WTC11 (cell line): ENCODE results near the gene APBB3. TPM values are rescaled to one million over a fixed set of nuclear protein-coding genes. Genes with fewer than 3 reads are reported as not detected.
A peak's percentile ranks its signal among the peaks of the same experiment; 100 is the strongest.

Source experiments
- ATAC-seq: fragments of 200-7000 bp; cut with Tn5 transposase; 2 replicates; pipeline ENCODE4 v1.10.0; 2021; ENCODE audit warnings: mild to moderate bottlenecking, moderate library complexity
- CTCF ChIA-PET: fragments of 300-600 bp; sonication (Branson Sonifier 250); formaldehyde crosslinking; loops from one replicate; lab custom pipeline; 2021; ENCODE audit warnings: antibody characterized with exemption; lab: Charles Lee
- POLR2A ChIA-PET: fragments of 350-600 bp; sonication (Branson Sonifier 250); formaldehyde crosslinking; loops from one replicate; lab custom pipeline; 2021; ENCODE audit warnings: antibody characterized with exemption; lab: Charles Lee
- DNase-seq: peaks from one replicate; pipeline ENCODE4 v3.0.0; 2021; ENCODE audit warnings: low spot score
- H3K27ac Mint-ChIP-seq: 2 replicates; pipeline ENCODE4 v1.8.0; 2021; ENCODE audit warnings: mixed read lengths
- H3K27me3 Mint-ChIP-seq: 2 replicates; pipeline ENCODE4 v1.8.0; 2021; ENCODE audit warnings: low read depth, mild to moderate bottlenecking, moderate library complexity, mixed read lengths
- H3K36me3 Mint-ChIP-seq: 2 replicates; pipeline ENCODE4 v1.8.0; 2021; ENCODE audit warnings: mixed read lengths
- H3K4me1 Mint-ChIP-seq: 2 replicates; pipeline ENCODE4 v1.8.0; 2022; ENCODE audit warnings: mixed read lengths
- H3K4me3 Mint-ChIP-seq: 2 replicates; pipeline ENCODE4 v1.8.0; 2021; ENCODE audit warnings: mild to moderate bottlenecking, moderate library complexity, mixed read lengths
- H3K9me3 Mint-ChIP-seq: 2 replicates; pipeline ENCODE4 v1.8.0; 2021; ENCODE audit warnings: mixed read lengths
- ATF1 ChIP-seq: sonication (generic); formaldehyde crosslinking; IDR thresholded peaks from 2 replicates; pipeline ENCODE4 v1.8.1; 2023; ENCODE audit warnings: mild to moderate bottlenecking, moderate library complexity, missing genetic modification reagents
- CREB1 ChIP-seq: sonication (generic); formaldehyde crosslinking; IDR thresholded peaks from 2 replicates; pipeline ENCODE4 v1.8.0; 2023; ENCODE audit warnings: mild to moderate bottlenecking, missing genetic modification reagents
- ELF4 ChIP-seq: sonication (generic); formaldehyde crosslinking; IDR thresholded peaks from 2 replicates; pipeline ENCODE4 v1.8.1; 2022; ENCODE audit warnings: low read depth, mild to moderate bottlenecking, moderate library complexity, missing genetic modification reagents
- FOXK1 ChIP-seq: sonication (generic); formaldehyde crosslinking; IDR thresholded peaks from 2 replicates; pipeline ENCODE4 v1.8.0; 2022; ENCODE audit warnings: mild to moderate bottlenecking, moderate library complexity, missing genetic modification reagents
- GABPB1 ChIP-seq: sonication (generic); formaldehyde crosslinking; IDR thresholded peaks from 2 replicates; pipeline ENCODE4 v1.8.1; 2023; ENCODE audit warnings: mild to moderate bottlenecking, missing genetic modification reagents
- HMGA2 ChIP-seq: fragments of 250-450 bp; sonication (Bioruptor Pico); IDR thresholded peaks from 2 replicates; pipeline ENCODE4 v1.4.0; 2021; ENCODE audit warnings: mild to moderate bottlenecking, moderate library complexity
- IRF2 ChIP-seq: sonication (generic); formaldehyde crosslinking; IDR thresholded peaks from 2 replicates; pipeline ENCODE4 v1.8.0; 2022; ENCODE audit warnings: low read depth, missing genetic modification reagents, borderline replicate concordance
- NR2C2 ChIP-seq: sonication (generic); formaldehyde crosslinking; IDR thresholded peaks from 2 replicates; pipeline ENCODE4 v1.8.0; 2022; ENCODE audit warnings: mild to moderate bottlenecking, missing genetic modification reagents
- RELA ChIP-seq: sonication (generic); formaldehyde crosslinking; IDR thresholded peaks from 2 replicates; pipeline ENCODE4 v1.8.1; 2022; ENCODE audit warnings: missing genetic modification reagents, mild to moderate bottlenecking, borderline replicate concordance
- SMAD4 ChIP-seq: sonication (generic); formaldehyde crosslinking; IDR thresholded peaks from 2 replicates; pipeline ENCODE4 v1.8.0; 2022; ENCODE audit warnings: mild to moderate bottlenecking, missing genetic modification reagents
- USF2 ChIP-seq: sonication (generic); formaldehyde crosslinking; IDR thresholded peaks from 2 replicates; pipeline ENCODE4 v1.8.1; 2023; ENCODE audit warnings: mild to moderate bottlenecking, missing genetic modification reagents, moderate library complexity
- ZNF317 ChIP-seq: sonication (generic); formaldehyde crosslinking; IDR thresholded peaks from 2 replicates; pipeline ENCODE4 v1.8.1; 2023; ENCODE audit warnings: low read depth, mild to moderate bottlenecking, moderate library complexity, missing genetic modification reagents, borderline replicate concordance
- ZNF512 ChIP-seq: sonication (generic); formaldehyde crosslinking; IDR thresholded peaks from 2 replicates; pipeline ENCODE4 v1.8.1; 2022; ENCODE audit warnings: missing genetic modification reagents, borderline replicate concordance
- total RNA-seq: library from RNA; stranded (reverse); gene quantifications from 3 replicates; pipeline ENCODE4 v1.2.3, GENCODE V29; 2021
- TF ChIP-seq, protein P1 (sequence below): sonication (generic); formaldehyde crosslinking; conservative IDR thresholded peaks from 2 replicates; pipeline ENCODE4 v1.8.1; 2023; ENCODE audit warnings: mild to moderate bottlenecking, low read depth, missing genetic modification reagents, moderate library complexity
- TF ChIP-seq, protein P2 (sequence below): sonication (generic); formaldehyde crosslinking; IDR thresholded peaks from 2 replicates; pipeline ENCODE4 v1.8.1; 2023; ENCODE audit warnings: mild to moderate bottlenecking, moderate library complexity, missing genetic modification reagents

Gene APBB3
- total RNA-seq, 1 experiment from 2014 or later, result 25.9 TPM

DNA sequence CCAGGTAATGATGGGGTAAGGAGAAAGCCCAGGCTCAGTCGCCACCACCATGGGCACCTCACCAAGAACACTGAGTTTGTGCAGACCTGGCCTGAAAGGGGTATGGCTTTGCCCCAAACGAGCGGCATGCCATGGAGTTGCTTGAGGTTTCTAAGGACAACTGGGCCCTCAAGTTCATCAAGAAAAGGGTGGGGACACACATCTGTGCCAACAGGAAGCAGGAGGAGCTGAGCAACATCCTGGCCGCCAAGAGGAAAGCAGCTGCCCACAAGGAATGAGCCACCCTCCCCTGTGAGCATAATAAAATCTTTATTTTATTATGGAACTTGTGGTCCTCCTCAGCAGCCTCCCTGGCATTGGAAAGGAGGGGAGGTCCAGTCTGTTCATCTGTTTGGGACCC is 44.7 kb upstream of the APBB3 start (continued):
- TF ChIP-seq, protein P1, sequence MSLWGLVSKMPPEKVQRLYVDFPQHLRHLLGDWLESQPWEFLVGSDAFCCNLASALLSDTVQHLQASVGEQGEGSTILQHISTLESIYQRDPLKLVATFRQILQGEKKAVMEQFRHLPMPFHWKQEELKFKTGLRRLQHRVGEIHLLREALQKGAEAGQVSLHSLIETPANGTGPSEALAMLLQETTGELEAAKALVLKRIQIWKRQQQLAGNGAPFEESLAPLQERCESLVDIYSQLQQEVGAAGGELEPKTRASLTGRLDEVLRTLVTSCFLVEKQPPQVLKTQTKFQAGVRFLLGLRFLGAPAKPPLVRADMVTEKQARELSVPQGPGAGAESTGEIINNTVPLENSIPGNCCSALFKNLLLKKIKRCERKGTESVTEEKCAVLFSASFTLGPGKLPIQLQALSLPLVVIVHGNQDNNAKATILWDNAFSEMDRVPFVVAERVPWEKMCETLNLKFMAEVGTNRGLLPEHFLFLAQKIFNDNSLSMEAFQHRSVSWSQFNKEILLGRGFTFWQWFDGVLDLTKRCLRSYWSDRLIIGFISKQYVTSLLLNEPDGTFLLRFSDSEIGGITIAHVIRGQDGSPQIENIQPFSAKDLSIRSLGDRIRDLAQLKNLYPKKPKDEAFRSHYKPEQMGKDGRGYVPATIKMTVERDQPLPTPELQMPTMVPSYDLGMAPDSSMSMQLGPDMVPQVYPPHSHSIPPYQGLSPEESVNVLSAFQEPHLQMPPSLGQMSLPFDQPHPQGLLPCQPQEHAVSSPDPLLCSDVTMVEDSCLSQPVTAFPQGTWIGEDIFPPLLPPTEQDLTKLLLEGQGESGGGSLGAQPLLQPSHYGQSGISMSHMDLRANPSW (CRISPR knock-in tag), result no peak
- TF ChIP-seq ZNF317 (CRISPR knock-in tag), result no peak
- TF ChIP-seq RELA (CRISPR knock-in tag), result no peak
- TF ChIP-seq, protein P2, sequence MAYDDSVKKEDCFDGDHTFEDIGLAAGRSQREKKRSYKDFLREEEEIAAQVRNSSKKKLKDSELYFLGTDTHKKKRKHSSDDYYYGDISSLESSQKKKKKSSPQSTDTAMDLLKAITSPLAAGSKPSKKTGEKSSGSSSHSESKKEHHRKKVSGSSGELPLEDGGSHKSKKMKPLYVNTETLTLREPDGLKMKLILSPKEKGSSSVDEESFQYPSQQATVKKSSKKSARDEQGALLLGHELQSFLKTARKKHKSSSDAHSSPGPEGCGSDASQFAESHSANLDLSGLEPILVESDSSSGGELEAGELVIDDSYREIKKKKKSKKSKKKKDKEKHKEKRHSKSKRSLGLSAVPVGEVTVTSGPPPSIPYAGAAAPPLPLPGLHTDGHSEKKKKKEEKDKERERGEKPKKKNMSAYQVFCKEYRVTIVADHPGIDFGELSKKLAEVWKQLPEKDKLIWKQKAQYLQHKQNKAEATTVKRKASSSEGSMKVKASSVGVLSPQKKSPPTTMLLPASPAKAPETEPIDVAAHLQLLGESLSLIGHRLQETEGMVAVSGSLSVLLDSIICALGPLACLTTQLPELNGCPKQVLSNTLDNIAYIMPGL, result no peak
- TF ChIP-seq NR2C2 (CRISPR knock-in tag), result no peak
- no peak for TF ChIP-seq IRF2 (CRISPR knock-in tag)
- TF ChIP-seq SMAD4 (CRISPR knock-in tag), result no peak

DNA sequence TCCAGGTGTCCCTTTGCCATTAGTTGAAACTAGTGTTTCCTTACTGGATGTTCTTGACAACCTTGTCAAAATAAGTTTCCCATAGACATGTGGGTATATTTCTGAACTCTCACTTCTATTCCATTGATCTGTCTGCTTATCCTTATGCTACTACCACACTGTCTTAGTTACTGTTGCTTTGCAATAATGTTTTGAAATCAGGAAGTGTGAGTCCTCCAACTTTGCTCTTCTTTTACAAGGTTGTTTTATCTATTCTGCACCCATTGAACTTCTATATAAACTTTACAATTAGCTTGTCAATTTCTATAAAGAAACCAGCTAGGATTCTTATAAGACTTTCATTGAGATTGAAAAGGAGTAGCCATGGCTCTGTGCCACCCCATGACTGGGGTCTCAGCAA is 44.3 kb upstream of the APBB3 start:
- H3K27me3 Mint-ChIP-seq, result peaks cover 29% of the 10 kb centered on the region
- POLR2A ChIA-PET, result no interaction called here
- no peak overlapping the region for H3K27ac Mint-ChIP-seq
- H3K4me3 Mint-ChIP-seq, result no peak overlapping the region
- H3K4me1 Mint-ChIP-seq, result no peaks in the 10 kb centered on the region
- peaks cover 21% of the 10 kb centered on the region for H3K36me3 Mint-ChIP-seq
- no peak for ATAC-seq
- CTCF ChIA-PET, result no interaction called here
- TF ChIP-seq FOXK1 (CRISPR knock-in tag), result no peak
- TF ChIP-seq GABPB1 (CRISPR knock-in tag), result no peak
- TF ChIP-seq ELF4 (CRISPR knock-in tag), result no peak
- TF ChIP-seq ZNF512 (CRISPR knock-in tag), result no peak
- TF ChIP-seq HMGA2 (CRISPR knock-in tag), result no peak
- TF ChIP-seq USF2, result no peak
- TF ChIP-seq, protein P1 (CRISPR knock-in tag), result no peak
- no peak for DNase-seq
- peaks cover 64% of the 10 kb centered on the region for H3K9me3 Mint-ChIP-seq

DNA sequence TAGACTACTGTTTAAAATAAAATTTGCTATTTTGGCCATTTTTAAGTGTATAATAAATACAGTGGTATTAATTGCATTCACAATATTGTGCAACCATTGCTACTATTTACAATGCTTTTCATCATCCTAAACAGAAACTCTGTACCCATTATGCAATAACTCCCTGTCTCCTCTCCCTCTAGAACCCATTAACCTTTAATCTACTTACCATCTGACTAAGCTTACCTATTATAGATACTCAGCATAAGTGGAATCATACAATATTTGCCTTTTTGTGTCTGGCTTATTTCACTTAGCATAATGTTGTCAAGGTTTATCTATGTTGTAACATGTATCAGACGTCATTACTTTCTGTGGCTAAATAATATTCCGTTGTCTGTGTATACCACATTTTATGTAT is 42.6 kb upstream of the APBB3 start:
- ChIA-PET POLR2A (no interaction called here), CTCF (no interaction called here)
- peaks cover 30% of the 10 kb centered on the region for H3K27me3 Mint-ChIP-seq
- H3K36me3 Mint-ChIP-seq, result peaks cover 17% of the 10 kb centered on the region
- peaks cover 56% of the 10 kb centered on the region for H3K9me3 Mint-ChIP-seq
- DNase-seq (no peak), ATAC-seq (no peak)
- no peak for TF ChIP-seq ATF1 (CRISPR knock-in tag)
- TF ChIP-seq CREB1 (CRISPR knock-in tag), result no peak
- peak; percentile 98 for TF ChIP-seq GABPB1 (CRISPR knock-in tag)
- no peaks in the 10 kb centered on the region for H3K4me1 Mint-ChIP-seq
- H3K4me3 Mint-ChIP-seq, result no peak overlapping the region
- H3K27ac Mint-ChIP-seq, result no peak overlapping the region
